ENCODE measurements around the gene ZNF844.

- TF ChIP-seq POLR2AphosphoS5 (IDR thresholded peaks at IDR 0.05; ENCODE audit: low read depth, low read length), result no peak
- no peak for TF ChIP-seq TAF1 (IDR thresholded peaks at IDR 0.05; ENCODE audit: borderline replicate concordance, insufficient read depth, low read length)
- TF ChIP-seq REST (IDR thresholded peaks at IDR 0.05; ENCODE audit: insufficient read depth in 1 of 2, low read depth in 2 of 2, low read length in 2 of 2), result no peak
- TF ChIP-seq SIN3A (IDR thresholded peaks at IDR 0.05; ENCODE audit: borderline replicate concordance, insufficient read depth, low read length), result no peak
- TF ChIP-seq FOXP2 (optimal IDR thresholded peaks at IDR 0.05; ENCODE audit: borderline replicate concordance, extremely low read depth, extremely low read length, insufficient read depth), result no peak
These were observed 48.2 kb downstream of the ZNF844 start for GRCh38 chr19:12112701-12113100.
